Kidney tubule cell (primary cell): Measurements from ENCODE around the gene ALG9.

ENCODE experiments used
- DNase-seq: peaks from one replicate; pipeline ENCODE4 v3.0.0-alpha.2; 2018; ENCODE audit warnings: low spot score

The ALG9 gene

DNA sequence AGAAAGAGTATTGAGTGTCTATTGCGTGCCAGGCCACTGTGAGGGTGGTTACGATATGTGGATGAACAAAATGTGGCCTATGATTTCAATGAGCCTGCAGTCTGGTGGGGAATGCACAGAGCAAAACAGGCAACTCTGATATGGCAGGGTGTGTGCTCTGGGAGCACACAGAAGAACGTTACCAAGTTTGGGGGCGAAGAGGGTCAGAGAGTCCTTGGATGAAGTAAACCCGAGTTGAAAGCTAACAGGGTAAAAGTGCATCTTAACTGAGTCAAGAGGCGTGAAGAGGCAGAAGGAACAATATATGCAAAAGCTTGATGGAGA is 8.2 kb upstream of the ALG9 start:
- no peak for DNase-seq

DNA sequence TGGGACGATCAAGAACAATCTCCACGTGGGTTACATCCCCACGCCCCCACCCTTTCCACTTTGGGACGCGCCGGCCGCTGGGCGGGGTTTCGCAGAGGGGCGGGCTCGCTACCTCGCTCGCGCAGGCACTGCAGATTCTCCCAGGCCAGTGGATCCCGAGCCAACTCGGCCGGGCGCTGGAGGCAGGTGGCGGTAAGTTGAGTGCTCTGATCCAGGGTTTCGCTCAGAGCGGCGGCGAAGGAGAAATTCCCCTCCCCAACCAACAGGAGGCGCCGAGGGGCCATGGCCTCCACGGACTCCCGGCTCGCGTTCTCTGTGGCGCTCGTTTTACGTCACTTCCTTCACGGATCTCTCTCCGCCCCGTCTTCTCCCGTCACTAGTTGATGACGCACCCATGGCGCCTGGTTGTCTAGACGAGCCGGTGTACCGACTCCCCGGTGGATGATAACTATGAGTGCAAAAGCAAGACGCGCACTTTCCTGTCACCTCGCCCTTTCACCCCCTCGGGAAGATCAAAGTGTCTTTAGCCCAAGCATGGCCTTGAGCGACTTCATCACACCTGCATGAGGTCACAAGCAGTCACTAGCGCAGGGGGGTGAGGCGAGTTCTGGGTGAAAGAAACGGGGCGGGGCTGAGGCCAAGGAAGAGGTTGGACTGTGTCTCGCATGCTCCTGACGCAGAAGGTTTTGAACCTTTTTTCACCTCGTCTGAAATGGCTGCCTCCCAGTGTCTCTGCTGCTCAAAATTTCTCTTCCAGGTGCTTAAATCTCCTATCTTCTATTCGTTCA is 7.7 kb upstream of the ALG9 start, which contains the start of the genes CFAP68 and FDXACB1:
Gene CFAP68 (plus strand): TSS at position 693 of the 788 bp plus-strand sequence. CDS start 20 bp downstream, at position 713.
Gene FDXACB1 (minus strand): TSS at position 317 of the 788 bp plus-strand sequence. CDS start 33 bp downstream, at position 284.
- DNase-seq = peak; percentile 98

DNA sequence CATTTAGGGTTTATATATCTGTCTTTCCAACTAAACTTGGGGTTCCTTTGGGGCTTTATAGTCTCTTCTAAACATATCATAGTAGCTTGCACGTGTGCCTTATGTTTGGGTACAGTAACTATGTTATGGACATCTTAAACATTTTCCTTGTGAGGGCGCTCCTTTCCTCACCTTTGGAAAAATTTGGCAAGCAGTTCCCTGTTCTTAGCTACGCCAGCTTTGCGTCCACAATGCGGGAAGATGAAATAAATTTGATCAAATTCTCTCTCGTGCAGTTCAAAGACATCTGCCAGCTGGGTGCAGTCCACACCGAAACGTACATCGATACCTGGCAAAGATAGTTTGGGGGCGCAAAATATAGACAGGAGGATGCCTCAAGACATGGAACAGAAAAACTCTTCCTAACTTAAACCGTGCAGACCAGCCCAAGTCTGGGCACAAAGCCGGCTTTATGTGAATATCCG is 7.0 kb upstream of the ALG9 start:
- no peak for DNase-seq

DNA sequence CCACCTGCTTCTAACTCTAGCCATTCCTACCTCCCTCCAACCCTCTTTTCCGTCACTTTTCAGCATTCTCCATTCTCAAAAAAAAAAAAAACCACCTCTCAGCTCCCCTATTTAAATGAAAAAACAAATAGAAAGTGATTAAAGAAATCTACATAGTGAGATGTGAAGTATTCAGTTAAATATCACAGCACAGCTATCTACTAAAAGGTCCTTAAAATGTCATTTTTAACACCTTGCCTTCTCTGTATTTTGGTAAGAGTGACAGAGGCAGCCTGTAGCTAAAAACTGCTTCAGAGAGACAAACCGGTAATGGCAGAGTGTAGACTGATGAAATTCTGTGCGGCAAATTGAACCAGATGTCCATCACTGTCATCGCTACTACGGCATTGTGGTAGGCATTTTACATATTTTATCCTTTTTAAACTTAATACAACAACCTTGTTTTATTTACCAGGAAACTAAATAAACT is 346 bp upstream of the ALG9 start:
- DNase-seq = no peak

DNA sequence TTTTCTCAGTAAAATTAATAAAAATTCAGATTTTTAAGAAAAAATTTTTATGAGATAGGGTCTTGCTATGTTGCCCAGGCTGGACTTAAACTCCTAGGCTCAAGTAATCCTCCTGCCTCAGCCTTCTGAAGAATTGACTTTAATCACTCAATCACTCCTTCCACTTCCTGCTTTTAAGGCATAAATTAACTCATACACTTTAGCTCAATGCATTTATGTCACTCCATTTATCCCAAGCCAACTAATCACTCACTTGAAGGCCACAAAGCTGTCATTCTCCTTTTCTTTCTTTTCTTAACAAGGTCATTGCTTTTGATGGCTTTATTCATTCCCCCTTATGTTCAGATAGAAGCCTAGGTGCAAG is 877 bp downstream of the ALG9 start:
- DNase-seq = no peak

DNA sequence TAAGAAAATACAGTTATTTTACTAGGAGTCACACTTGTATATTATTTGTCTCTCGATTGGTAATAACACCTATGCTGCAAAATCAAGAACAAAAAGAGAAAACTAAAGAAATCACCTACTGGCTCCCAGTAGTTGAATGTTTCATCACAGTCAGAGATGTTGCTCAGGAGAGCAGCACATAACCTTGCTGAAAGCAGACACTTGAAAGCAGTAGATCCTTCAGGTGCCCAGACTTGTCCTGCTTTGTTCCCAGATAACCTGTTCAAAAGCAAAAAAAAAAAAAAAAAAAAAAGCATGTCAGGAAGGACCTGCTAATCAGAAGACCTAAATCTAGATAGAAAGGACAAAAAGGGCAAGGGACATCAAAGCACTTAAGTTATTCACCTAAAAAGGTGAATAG is 1.3 kb downstream of the ALG9 start:
- no peak for DNase-seq

DNA sequence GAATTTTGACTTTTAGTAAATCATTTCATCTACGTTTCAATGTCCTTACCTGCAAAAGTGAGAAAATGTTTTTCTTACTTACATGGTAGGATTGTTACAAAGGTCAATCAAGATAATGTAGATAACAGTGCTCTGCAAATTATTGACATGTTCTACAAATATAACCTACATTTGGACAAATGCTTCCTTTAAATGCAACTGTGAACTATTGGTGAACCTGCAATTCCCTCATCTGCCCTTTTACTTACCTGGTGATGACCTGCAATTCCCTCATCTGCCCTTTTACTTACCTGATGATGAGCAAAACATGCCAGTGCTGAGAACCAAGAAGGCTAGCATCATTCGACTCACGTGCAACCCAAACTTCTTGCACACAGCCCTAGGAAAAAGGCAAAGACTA is 11.1 kb downstream of the ALG9 start:
- no peak for DNase-seq

DNA sequence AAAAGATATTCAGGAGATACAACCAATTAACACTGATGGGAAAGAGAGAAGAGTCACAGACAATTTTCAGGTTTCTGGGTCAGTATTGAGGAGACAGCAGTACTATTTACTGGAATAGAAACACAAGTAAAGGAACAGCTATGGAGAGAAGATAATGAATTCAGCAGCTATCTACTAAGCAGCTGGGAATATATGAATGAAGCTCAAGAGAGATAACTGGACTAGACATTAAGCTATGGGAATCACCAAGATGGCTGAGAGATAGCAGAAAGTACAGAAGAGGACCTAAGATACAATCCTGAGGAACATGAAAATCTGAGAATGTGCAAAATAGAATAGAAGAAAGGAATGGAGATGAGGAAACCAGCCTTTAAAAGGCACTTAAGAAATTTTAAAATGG is 15.9 kb downstream of the ALG9 start:
- no peak for DNase-seq

DNA sequence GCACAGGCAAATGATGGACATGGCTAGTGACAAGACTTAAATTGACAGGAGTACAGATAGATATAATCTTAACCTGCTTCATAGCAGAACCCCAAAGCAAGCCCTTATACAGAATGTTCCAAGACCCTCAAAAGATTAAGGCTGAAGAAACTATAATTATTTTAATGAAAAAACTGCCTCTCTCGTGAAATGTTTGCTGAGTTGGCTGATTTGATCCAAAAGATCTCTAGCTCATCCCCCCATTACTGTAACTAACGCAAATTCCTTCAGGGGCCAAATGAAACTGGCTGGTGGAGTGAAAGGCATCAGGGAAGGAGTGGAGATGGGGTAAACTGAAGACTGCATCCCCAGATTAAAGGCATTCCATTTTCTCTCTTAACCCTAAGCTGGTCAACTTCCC is 19.3 kb downstream of the ALG9 start:
- no peak for DNase-seq

DNA sequence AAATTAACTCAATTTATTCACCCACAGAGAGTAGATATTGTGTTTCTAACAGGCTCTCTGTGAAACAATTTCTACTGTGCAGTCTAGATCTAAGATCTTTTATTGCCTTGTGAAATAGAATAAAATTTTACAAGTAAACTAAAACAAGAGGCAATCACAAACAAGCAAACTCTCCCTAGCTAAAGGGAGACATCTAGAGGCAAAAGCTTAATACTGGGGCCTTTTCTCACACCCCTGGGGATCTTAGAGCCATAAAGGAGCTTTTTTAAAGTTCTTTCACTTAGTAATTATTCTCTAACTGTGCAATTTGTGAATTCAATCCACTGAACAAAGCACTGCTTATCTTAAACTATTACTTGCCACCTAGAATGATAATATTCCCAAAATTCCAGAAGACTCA is 19.7 kb downstream of the ALG9 start:
- DNase-seq = no peak

DNA sequence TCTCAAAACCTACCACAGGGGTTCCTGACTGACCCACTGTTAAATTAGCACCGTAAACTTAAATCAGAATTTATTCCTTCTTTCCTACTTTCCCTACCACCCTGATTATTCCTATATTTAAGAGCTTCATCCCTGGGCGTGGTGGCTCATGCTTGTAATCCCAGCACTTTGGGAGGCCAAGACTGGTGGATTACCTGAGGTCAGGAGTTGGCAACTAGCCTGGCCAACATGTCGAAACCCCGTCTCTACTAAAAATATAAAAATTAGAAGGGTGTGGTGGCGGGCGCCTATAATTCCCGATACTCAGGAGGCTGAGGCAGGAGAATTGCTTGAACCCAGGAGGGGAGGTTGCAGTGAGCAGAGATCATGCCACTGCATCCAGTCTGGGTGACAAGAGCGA is 20.3 kb downstream of the ALG9 start:
- DNase-seq = no peak

DNA sequence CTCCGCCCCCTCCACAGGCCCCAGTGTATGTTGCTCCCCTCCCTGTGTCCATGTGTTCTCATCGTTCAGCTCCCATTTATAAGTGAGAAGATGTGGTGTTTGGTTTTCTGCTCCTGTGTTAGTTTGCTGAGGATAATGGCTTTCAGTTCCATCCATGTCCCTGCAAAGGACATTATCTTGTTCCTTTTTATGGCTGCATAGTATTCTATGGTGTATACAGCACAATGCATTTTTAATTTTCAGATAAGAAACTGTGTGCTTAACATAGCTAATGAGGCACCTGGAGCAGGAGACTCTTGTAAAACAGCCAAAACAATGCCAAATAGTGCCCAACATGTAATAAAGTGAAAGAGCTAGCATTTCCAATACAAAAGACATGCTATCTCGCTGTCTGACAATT is 21.8 kb downstream of the ALG9 start:
- DNase-seq = no peak

DNA sequence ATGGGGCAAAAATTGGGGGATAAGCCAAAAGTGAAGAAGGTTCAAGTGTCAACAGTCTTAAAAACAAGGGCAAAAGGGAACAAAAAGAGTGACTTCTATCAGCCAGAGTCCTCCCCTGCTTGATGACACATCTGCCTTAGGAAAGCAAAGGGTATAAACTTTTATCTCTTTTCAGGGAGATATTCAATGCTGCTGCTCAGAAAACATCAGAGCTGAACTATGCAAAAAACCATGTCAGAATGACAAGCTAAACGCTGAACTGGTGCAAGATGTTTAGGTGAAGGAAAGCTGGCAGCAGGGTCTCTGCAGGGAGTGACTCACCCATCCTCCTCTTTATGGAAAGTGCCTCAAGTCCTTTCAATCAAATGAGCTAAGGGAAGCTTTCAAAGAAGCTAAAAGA is 24.7 kb downstream of the ALG9 start:
- DNase-seq = peak; percentile 7

DNA sequence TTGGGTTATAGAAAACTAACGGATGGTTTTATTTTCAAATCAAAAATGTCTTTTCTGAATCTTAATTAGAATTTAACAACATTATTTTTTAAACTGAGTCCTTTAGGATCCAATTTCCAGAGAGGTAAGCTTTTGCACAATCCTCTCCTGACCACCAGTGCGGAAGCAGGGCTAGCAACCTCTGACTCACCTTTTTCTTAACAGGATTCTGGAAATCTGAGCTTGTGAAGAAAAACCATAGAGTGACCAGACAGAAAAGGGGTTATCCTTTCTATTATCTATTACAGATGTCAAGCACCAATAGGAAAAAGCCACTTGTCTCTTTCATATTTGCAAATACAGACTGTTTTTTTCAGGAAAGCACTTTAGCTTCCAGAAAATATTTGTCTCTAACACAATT is 25.3 kb downstream of the ALG9 start:
- peak; percentile 42 for DNase-seq

DNA sequence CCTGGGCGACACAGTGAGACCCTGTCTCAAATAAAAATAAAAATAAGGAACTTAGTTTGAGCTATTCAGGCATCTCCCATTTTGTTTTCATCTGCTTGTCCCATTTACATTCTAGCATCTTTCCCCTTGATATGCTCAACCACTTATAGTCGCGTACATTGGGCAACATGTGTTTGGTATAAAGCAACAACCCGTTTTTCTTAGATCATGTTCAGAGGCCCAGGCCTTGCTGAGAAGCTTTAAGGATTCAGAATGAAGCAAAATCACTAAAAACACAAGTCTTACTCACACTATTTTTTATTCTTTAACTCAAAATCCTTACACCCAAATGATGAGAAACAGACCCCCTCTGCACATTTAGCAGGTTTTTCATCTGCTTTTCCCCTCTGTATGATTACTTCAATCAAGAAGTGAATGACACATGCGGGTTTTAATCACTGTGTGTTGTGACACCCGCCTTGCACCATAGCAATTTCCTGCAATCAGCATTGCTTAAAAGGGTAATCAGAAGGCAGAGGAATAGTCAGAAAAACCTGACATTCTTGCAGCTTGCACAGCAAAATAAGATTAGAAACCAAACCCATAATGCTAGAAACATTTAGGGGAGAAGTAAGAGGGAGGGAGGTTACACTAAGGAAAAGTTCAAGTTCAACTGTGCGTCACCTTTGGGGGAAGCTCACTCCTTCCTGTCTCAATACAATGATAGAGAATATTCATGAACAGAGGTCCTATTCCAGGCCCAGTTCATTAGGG is 25.9 kb downstream of the ALG9 start:
- no peak for DNase-seq

DNA sequence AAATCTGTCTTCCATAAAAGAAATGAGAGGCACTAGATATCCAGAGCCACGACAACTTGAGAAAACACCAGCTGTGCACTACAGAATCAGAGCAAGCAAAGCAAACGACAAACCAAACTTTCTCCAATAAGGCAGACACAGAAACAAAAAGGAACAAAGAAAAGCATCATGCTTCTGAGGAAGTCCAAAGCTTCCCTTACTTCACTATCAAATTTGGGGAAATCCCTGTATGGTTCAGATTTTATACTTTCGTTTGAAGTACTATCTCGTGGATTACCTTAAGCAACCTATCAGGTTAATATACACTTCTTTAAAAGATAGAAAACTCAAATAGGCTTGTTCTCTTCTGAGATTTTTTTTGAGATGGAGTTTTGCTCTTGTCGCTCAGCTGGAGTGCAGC is 27.7 kb downstream of the ALG9 start:
- DNase-seq = no peak

DNA sequence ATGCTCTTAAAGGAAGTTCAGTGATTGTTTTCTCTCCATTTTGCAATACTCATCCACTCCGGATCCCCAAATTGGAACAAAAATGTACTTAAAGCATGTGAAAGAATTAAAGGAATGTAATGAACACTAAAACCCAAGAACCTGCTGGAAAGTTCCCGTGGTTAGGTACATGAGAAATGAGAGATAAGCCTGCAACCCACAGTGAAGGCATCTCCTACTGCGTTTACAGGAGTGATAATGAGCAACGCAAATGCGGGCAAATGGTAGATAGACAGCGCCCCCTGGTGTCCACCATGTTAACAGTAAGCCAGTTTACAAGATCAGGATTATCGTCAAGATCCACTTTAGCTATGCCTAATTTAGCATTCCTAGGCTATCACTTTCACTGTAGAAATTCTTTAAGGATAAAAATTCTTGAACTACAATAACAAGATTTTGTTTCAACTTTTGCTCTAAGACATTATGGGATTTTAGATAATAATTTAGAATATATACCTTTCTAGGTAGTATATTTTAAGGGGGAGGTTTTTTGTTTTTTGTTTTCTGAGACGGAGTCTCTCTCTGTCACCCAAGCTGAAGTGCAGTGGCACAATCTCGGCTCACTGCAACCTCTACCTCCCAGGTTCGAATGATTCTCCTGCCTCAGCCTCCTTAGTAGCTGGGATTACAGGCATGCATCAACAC is 29.9 kb downstream of the ALG9 start:
- DNase-seq = peak; percentile 83

DNA sequence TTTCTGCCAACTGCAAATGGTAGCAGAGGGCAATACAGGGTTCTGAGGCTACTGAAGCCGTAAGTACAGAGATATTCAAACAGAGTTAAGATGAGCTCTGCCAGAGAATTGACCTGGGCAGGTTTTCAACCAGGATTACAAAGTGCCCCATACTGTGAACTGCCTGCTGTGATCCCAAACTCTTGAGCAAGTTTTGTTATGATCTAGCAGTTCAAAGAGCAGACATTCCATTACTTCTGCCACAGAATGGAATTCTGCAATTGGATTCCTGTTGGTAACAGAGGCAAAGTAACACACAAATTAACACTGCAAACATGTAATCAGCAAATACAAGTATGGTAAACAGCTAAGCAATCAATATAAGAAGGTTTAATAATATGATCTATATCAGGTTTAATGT is 31.2 kb downstream of the ALG9 start:
- no peak for DNase-seq

DNA sequence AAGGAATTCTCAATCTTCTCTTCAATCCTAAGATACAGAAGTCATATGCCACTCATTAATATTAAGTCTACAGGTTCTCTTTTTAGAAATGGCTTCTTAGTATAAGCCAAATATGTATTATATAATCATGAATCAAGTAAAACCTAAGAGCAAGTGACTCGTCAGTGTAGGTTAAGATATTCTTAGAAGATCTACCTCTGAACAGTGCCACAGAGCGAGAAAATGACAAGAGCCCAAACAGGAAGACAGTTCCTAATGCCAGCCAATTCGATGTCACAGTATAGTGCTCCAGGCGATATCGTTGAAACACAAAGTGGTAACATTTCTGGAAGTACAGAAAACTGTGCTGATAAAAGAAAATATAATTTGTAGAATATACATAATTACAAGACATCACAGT is 33.3 kb downstream of the ALG9 start:
- DNase-seq = no peak

DNA sequence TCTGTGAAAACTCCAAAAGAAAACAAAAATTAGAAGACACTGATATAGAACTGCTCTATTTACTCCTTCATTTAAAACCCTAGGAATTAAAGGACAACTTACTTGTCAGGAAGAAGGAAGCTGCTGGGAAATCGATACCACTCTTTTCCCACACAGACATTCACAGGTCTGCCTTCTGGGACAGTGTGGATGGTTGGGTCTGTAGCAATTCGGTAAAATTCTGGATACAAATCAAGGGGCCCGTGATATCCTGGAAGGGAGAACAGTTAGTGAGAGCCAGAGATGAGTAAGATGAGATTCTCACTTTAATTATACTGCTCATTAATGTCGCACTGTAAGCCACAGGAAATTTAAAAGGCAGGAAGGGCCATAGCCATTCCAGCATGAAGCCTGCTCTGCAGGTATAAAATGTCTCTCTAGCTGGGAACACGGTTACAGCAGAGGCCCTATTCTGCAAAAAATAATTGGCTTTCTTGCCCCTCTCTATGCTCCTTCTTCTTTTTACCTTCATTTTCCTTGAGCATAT is 34.0 kb downstream of the ALG9 start:
- DNase-seq = no peak

DNA sequence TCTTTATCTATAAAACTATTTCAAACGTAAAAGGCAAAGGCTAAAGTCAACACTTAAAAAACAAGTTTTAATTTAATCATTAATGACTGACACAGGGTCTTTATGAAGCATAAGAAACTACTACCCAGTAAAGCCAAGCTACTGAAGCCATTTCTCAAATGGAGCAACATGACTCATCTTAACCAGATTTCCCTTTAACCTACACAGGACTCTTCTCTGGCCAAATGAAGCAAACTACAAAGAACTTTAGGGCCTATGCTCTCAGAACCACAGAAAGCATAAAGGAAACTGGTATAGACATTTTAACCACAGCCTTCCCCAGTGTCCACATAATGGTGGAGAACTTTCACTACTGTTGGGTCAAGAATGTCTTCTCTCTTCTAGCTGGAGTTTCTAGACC is 34.7 kb downstream of the ALG9 start:
- DNase-seq = peak; percentile 35

DNA sequence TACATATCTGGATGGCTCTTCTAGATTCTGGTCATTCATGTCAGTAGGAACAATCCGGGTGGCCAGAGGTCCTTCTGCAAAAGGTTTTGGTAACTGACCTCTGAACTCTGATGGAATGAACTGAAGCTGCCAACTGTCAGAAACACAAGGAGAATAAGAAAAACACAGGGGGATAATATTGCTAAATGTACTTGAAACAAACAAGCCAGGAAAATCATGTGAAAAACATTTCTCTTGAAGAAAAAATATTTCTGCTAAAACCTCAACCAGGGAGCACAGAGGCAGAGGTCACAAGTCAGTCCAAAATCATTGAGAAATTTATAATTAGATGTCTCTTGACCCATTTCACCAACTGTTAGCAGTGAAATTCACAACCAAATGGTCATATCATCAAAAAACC is 35.2 kb downstream of the ALG9 start:
- DNase-seq = no peak

DNA sequence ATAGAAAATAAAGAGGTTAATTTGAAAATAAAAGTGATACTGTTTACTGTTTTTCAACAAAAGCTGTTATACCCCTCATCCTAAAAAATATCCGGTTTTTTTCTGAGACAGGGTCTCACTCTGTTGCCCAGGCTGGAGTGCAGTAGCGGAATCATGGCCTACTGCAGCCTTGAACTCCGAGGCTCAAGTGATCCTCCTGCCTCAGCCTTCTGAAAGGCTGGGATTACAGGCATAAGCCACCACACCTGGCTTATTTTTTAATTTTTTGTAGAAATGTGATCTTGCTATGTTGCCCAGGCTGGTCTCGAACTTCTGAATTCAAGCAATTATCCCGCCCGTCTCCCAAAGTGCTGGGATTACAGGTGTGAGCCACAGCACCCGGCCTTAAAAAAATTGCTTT is 35.7 kb downstream of the ALG9 start:
- no peak for DNase-seq
